ENCODE results near the gene MCM3.

DNA sequence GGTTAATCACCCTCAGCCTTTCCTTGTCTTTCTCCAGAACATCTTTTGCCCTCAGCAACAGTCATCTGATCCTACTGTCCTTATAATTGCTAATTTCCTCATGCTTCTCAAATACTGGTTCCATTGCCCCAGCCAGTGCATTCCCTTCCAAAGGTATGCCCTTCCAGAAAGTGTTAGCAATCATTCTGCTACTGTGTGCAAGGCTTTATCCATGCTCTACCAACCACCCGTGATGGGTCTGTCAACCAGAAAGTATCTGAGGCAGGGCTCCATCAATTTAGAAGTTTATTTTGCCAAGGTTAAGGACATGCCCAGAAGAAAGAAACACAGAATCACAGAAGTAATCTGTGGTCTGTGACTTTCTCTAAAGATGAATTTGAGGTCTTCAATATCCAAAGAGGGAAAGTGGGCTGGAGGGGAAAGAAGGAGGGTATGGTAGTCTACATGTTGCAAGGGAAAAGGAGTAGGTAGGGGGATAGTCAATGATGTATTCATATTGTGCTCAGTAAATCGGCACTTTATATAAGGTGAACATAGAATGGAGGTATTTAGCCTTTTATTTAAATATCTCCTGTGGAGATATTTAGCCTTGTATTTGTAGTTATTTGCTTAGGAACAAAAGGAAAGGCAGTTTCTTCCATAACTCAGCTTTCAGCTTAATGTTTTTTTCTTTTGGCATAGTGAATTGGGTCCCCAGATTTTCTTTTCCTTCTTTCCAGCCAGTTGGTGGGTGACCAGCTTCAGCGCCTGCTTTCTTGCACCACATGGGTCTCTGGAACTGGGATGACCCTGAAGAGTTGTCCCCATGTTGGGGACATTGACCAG, 42.2 kb upstream of the MCM3 start:
- TF ChIP-seq, protein P1, sequence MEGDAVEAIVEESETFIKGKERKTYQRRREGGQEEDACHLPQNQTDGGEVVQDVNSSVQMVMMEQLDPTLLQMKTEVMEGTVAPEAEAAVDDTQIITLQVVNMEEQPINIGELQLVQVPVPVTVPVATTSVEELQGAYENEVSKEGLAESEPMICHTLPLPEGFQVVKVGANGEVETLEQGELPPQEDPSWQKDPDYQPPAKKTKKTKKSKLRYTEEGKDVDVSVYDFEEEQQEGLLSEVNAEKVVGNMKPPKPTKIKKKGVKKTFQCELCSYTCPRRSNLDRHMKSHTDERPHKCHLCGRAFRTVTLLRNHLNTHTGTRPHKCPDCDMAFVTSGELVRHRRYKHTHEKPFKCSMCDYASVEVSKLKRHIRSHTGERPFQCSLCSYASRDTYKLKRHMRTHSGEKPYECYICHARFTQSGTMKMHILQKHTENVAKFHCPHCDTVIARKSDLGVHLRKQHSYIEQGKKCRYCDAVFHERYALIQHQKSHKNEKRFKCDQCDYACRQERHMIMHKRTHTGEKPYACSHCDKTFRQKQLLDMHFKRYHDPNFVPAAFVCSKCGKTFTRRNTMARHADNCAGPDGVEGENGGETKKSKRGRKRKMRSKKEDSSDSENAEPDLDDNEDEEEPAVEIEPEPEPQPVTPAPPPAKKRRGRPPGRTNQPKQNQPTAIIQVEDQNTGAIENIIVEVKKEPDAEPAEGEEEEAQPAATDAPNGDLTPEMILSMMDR (conservative IDR thresholded peaks at IDR 0.05 in 1 of 2, IDR thresholded peaks at IDR 0.05 in 1 of 2; ENCODE audit: extremely low read depth in 1 of 2, insufficient read depth in 1 of 2, low read depth in 1 of 2, low read length in 2 of 2), result no peak
- no peak for TF ChIP-seq EZH2 (IDR thresholded peaks at IDR 0.05; ENCODE audit: borderline replicate concordance, low read length)

Data from mammary epithelial cell (primary cell).